AG04450 (cell line): ENCODE data around the gene TRAF6. TPM values are rescaled to one million over a fixed set of nuclear protein-coding genes. Genes with fewer than 3 reads are reported as not detected.

Experiments
- CTCF ChIA-PET: fragments of 300-600, 350-600 bp; formaldehyde crosslinking; extraction: SDS; loops from one replicate; lab custom pipeline; 2022; ENCODE audit warnings: antibody characterized with exemption, inconsistent platforms; lab: Charles Lee
- POLR2A ChIA-PET: fragments of 350-600 bp; formaldehyde crosslinking; extraction: SDS; loops from one replicate; lab custom pipeline; 2021; ENCODE audit warnings: antibody characterized with exemption, inconsistent platforms; lab: Yijun Ruan, JAX
- DNase-seq: peaks from one replicate; pipeline ENCODE4 v3.0.0-alpha.2; 2011; ENCODE audit warnings: low read depth, low spot score
- H3K27ac ChIP-seq: one replicate; pipeline ENCODE4 v1.5.1; 2012; ENCODE audit warnings: low read depth, low read length, control low read depth
- H3K27me3 ChIP-seq: one replicate; pipeline ENCODE4 v1.6.0; 2012; ENCODE audit warnings: low read length; ENCODE audit not compliant: control insufficient read depth, insufficient read depth
- H3K4me3 ChIP-seq: 2 replicates; pipeline ENCODE4 v1.5.1; 2011; ENCODE audit warnings: mild to moderate bottlenecking, low read depth, low read length, control low read depth
- H3K9me3 ChIP-seq: 2 replicates; pipeline ENCODE4 v1.5.1; 2012; ENCODE audit warnings: low read length; ENCODE audit not compliant: control insufficient read depth, insufficient read depth
- CTCF ChIP-seq: IDR thresholded peaks from 2 replicates; pipeline ENCODE4 v1.5.1; 2011; ENCODE audit warnings: low read depth, low read length, control low read depth, inconsistent platforms
- polyA plus RNA-seq: library from polyadenylated mRNA; depleted of rRNA; stranded (reverse); fragments of >200 nt; gene quantifications from 2 replicates; pipeline ENCODE4 v1.2.3, GENCODE V29; 2011; rRNA removed
- small RNA-seq: library from RNA; depleted of rRNA; stranded (forward); fragments of <200 nt; gene quantifications from one replicate; pipeline ENCODE3, GENCODE V24; 2012; ENCODE audit warnings: low read depth; ENCODE audit not compliant: insufficient read length

Gene TRAF6
- polyA plus RNA-seq, 1 experiment, result 10.0 TPM

GRCh38 chr11:36441610-36442208 is 68.4 kb downstream of the TRAF6 start:
- ChIA-PET CTCF (interaction anchor here (1.8 kb wide), 1 partner anchor 51 kb away, joined by 4 read pairs; no protein-coding TSS in a partner anchor), POLR2A (interaction anchor here (0.6 kb wide), 1 partner anchor 64 kb away, joined by 3 read pairs; no protein-coding TSS in a partner anchor)
- 0 out of 2 replicates have a peak, but pooled peaks cover 3% of the 10 kb centered on the region for H3K9me3 ChIP-seq
- H3K4me3 ChIP-seq, result no peak overlapping the region
- TF ChIP-seq CTCF, result no peak
- H3K27me3 ChIP-seq, result no peaks in the 10 kb centered on the region
- no peak for DNase-seq
- no peak overlapping the region for H3K27ac ChIP-seq

DNA sequence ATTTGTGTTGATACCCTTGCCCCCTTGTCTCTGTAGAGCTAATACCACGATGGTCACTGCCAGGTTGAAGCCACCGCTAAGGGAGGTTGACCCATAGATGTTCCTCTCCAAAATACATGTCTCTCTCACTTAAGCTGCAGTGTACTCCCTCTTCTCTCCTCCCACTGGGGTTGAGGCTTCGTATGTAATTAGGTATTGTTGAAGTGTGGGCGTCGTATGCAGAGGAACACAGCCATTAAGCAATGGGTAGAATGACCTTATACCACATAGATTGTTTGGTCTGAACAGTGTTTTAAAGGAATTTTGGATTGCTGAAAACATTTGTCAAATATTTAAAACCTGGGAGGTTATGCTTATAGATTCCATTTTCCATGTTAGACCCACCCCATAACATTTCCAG is 71.9 kb downstream of the TRAF6 start:
- TF ChIP-seq CTCF, result no peak
- no peaks in the 10 kb centered on the region for H3K27me3 ChIP-seq
- 0 out of 2 replicates have a peak, but pooled peaks cover 3% of the 10 kb centered on the region for H3K9me3 ChIP-seq
- H3K27ac ChIP-seq, result no peak overlapping the region
- ChIA-PET POLR2A (no interaction called here), CTCF (no interaction called here)
- H3K4me3 ChIP-seq, result no peak overlapping the region
- no peak for DNase-seq

- Histone ChIP-seq H3K27ac (no peak overlapping the region), H3K9me3 (0 out of 2 replicates have a peak, but pooled peaks cover 3% of the 10 kb centered on the region), H3K27me3 (no peaks in the 10 kb centered on the region), H3K4me3 (no peak overlapping the region)
- no peak for DNase-seq
- CTCF ChIA-PET, result interaction anchor here (1.0 kb wide), 1 partner anchor 56 kb away, joined by 3 read pairs; no protein-coding TSS in a partner anchor
- POLR2A ChIA-PET, result no interaction called here
- no peak for TF ChIP-seq CTCF
Observed at GRCh38 chr11:36437413-36437812, 72.7 kb downstream of the TRAF6 start.

Small RNAs within 50 kb of the gene (small RNA-seq; reads per million reads assigned to genes)
- not detected for gene AC061999.1

Other genes starting within 250 kb of the TRAF6 start
- 51.5 and 73.0 TPM in 2 replicates for gene COMMD9, start 220.8 kb downstream of the TRAF6 start, polyA plus RNA-seq
- gene PRR5L, start 214.0 kb downstream of the TRAF6 start, polyA plus RNA-seq, result 3.1 and 3.4 TPM in 2 replicates
- 0.33 and 0.52 TPM in 2 replicates for gene RAG1, start 57.7 kb upstream of the TRAF6 start, polyA plus RNA-seq
- gene IFTAP, start 84.2 kb upstream of the TRAF6 start, polyA plus RNA-seq, result 40.6 and 56.2 TPM in 2 replicates
- gene RAG2, start 88.0 kb upstream of the TRAF6 start, polyA plus RNA-seq, result not detected in 2 replicates